ENCODE results near the gene MRPL49. TPM values are rescaled to one million over a fixed set of nuclear protein-coding genes. Genes with fewer than 3 reads are reported as not detected.
A peak's percentile ranks its signal among the peaks of the same experiment; 100 is the strongest.

The MRPL49 gene
- total and polyA plus RNA-seq, 2 of the 13 experiments (the other 11 are each of a cell fraction or from before 2014, with no cell fraction given), result 39.2 to 53.3 TPM

- TF ChIP-seq MYPOP (CRISPR knock-in tag; IDR thresholded peaks at IDR 0.05) (peak; percentile 55; the same call in 1 of the 2 replicates), HNRNPLL (IDR thresholded peaks at IDR 0.05; ENCODE audit: low read depth, low read length, poor library complexity, severe bottlenecking) (peak; percentile 33), ZNF230 (CRISPR knock-in tag; IDR thresholded peaks at IDR 0.05) (no peak), DMTF1 (CRISPR knock-in tag; IDR thresholded peaks at IDR 0.05) (no peak), ZNF7 (CRISPR knock-in tag; IDR thresholded peaks at IDR 0.05) (no peak), ZNF282 (IDR thresholded peaks at IDR 0.05; ENCODE audit: partially characterized antibody) (no peak), ZNF710 (CRISPR knock-in tag; IDR thresholded peaks at IDR 0.05; ENCODE audit: borderline replicate concordance) (no peak; the same call in 1 of the 2 replicates), ZKSCAN5 (CRISPR knock-in tag; IDR thresholded peaks at IDR 0.05) (no peak), ARID2 (CRISPR knock-in tag; IDR thresholded peaks at IDR 0.05; ENCODE audit: borderline replicate concordance) (no peak), ZNF362 (CRISPR knock-in tag; IDR thresholded peaks at IDR 0.05; ENCODE audit: borderline replicate concordance) (0 out of 2 replicates have a peak, but pooled peaks have one; percentile 65), CREM (IDR thresholded peaks at IDR 0.05) (peak; percentile 92), CREM (CRISPR knock-in tag; IDR thresholded peaks at IDR 0.05) (0 out of 2 replicates have a peak, but pooled peaks have one; percentile 32), HNRNPH1 (optimal IDR thresholded peaks at IDR 0.05; ENCODE audit: low read depth, low read length) (no peak), CBFB (CRISPR knock-in tag; IDR thresholded peaks at IDR 0.05) (no peak; the same call in 1 of the 2 replicates), NFYB (CRISPR knock-in tag; IDR thresholded peaks at IDR 0.05) (peak; percentile 55), ZNF34 (CRISPR knock-in tag; IDR thresholded peaks at IDR 0.05; ENCODE audit: borderline replicate concordance) (no peak; the same call in 1 of the 2 replicates), ZNF567 (CRISPR knock-in tag; IDR thresholded peaks at IDR 0.05; ENCODE audit: borderline replicate concordance) (no peak; the same call in 1 of the 2 replicates), SP2 (CRISPR knock-in tag; IDR thresholded peaks at IDR 0.05) (peak; percentile 69), ZNF432 (CRISPR knock-in tag; IDR thresholded peaks at IDR 0.05; ENCODE audit: borderline replicate concordance) (no peak), ZNF549 (CRISPR knock-in tag; IDR thresholded peaks at IDR 0.05) (no peak), MIER2 (CRISPR knock-in tag; IDR thresholded peaks at IDR 0.05) (peak; percentile 67; the same call in 1 of the 2 replicates)
Observed at GRCh38 chr11:65095974-65096806, 25.9 kb upstream of the MRPL49 start, which contains the start of gene VPS51 (continued).

Measured in HepG2 (cell line).